ENCODE data around the gene MYL3. TPM values are rescaled to one million over a fixed set of nuclear protein-coding genes. Genes with fewer than 3 reads are reported as not detected.

Gene MYL3
- polyA plus RNA-seq, 1 of the 3 experiments (the other 2 are of a cell fraction) = not detected

GRCh38 chr3:46874430-46874829, 11.2 kb upstream of the MYL3 start:
- POLR2A ChIA-PET = no interaction called here
- no peak overlapping the region for H3K27ac ChIP-seq (ENCODE audit: low read depth in 2 of 2, low read length in 1 of 2)
- no peaks in the 10 kb centered on the region for H3K79me2 ChIP-seq (ENCODE audit: insufficient read depth)
- no peaks in the 10 kb centered on the region for H3K9me3 ChIP-seq
- H4K20me1 ChIP-seq (ENCODE audit: insufficient read depth) = no peaks in the 10 kb centered on the region
- H2AFZ ChIP-seq (ENCODE audit: low read depth) = no peak overlapping the region
- peaks cover 0 to 15% of the 10 kb centered on the region in 2 experiments; a peak in 1 of 4 replicates for H3K4me1 ChIP-seq (ENCODE audit: control insufficient read depth in 1 of 2, insufficient read depth in 2 of 2, low read depth in 1 of 2, low read length in 1 of 2)
- no peaks in the 10 kb centered on the region for H3K27me3 ChIP-seq (ENCODE audit: insufficient read depth)
- no peak overlapping the region for H3K4me3 ChIP-seq (ENCODE audit: low read depth in 2 of 2, low read length in 1 of 2)
- CTCF ChIA-PET = interaction anchor here (1.6 to 16.8 kb wide), 2 partner anchors 15 to 17 kb away, joined by 4 to 480 read pairs; partner anchors contain the start of gene PTH1R
- WGBS (ENCODE audit: low lambda C conversion rate) = 82% methylated on average over 15 of the region's 18 CpGs
- no peak for DNase-seq
- no peaks in the 10 kb centered on the region for H3K36me3 ChIP-seq (replicated peaks in 1 of 2; ENCODE audit: control insufficient read depth in 1 of 2, insufficient read depth in 2 of 2, low read length in 1 of 2)
- no peak overlapping the region for H3K9ac ChIP-seq
- H3K4me2 ChIP-seq = no peak overlapping the region
- no peak for TF ChIP-seq CHD2 (IDR thresholded peaks at IDR 0.05; ENCODE audit: low read length, partially characterized antibody)
- no peak for TF ChIP-seq MXI1 (IDR thresholded peaks at IDR 0.05; ENCODE audit: low read depth, low read length)
- no peak for TF ChIP-seq YY1 (IDR thresholded peaks at IDR 0.05; ENCODE audit: low read depth)
- no peak for TF ChIP-seq REST (IDR thresholded peaks at IDR 0.05; ENCODE audit: low read depth, low read length)
- TF ChIP-seq MEF2A (IDR thresholded peaks at IDR 0.05; ENCODE audit: borderline replicate concordance, low read depth) = no peak
- no peak for TF ChIP-seq EZH2phosphoT487 (IDR thresholded peaks at IDR 0.05; ENCODE audit: borderline replicate concordance, low read depth)
- TF ChIP-seq RAD21 (IDR thresholded peaks at IDR 0.05; ENCODE audit: low read length) = no peak
- no peak for TF ChIP-seq MAX (IDR thresholded peaks at IDR 0.05; ENCODE audit: low read depth)
- TF ChIP-seq USF1 (IDR thresholded peaks at IDR 0.05; ENCODE audit: borderline replicate concordance, low read depth) = no peak
- no peak for TF ChIP-seq TCF12 (IDR thresholded peaks at IDR 0.05)
- TF ChIP-seq JUND (IDR thresholded peaks at IDR 0.05) = no peak
- no peak for TF ChIP-seq GATA2 (CRISPR knock-in tag; IDR thresholded peaks at IDR 0.05)
- no peaks in the 10 kb centered on the region for H3K9me2 ChIP-seq
- H3F3A ChIP-seq (replicated peaks; ENCODE audit: insufficient read depth) = no peaks in the 10 kb centered on the region

GRCh38 chr3:46873521-46873920, 10.3 kb upstream of the MYL3 start:
- Histone ChIP-seq H3K4me3 (ENCODE audit: low read depth in 2 of 2, low read length in 1 of 2) (no peak overlapping the region), H3K9me3 (no peaks in the 10 kb centered on the region), H3F3A (replicated peaks; ENCODE audit: insufficient read depth) (no peaks in the 10 kb centered on the region), H3K27ac (ENCODE audit: low read depth in 2 of 2, low read length in 1 of 2) (no peak overlapping the region), H3K27me3 (ENCODE audit: insufficient read depth) (no peaks in the 10 kb centered on the region), H3K9ac (no peak overlapping the region), H3K79me2 (ENCODE audit: insufficient read depth) (no peaks in the 10 kb centered on the region), H3K4me2 (no peak overlapping the region), H4K20me1 (ENCODE audit: insufficient read depth) (no peaks in the 10 kb centered on the region), H3K9me2 (no peaks in the 10 kb centered on the region), H3K4me1 (ENCODE audit: control insufficient read depth in 1 of 2, insufficient read depth in 2 of 2, low read depth in 1 of 2, low read length in 1 of 2) (peaks cover 0 to 12% of the 10 kb centered on the region in 2 experiments; a peak in 1 of 4 replicates), H2AFZ (ENCODE audit: low read depth) (no peak overlapping the region), H3K36me3 (replicated peaks in 1 of 2; ENCODE audit: control insufficient read depth in 1 of 2, insufficient read depth in 2 of 2, low read length in 1 of 2) (no peaks in the 10 kb centered on the region)
- CTCF ChIA-PET = interaction anchor here (1.2 to 16.8 kb wide), 3 partner anchors 18 to 36 kb away, joined by 3 to 480 read pairs (median 11); partner anchors contain the start of gene PTH1R
- POLR2A ChIA-PET = interaction anchor here (1.2 kb wide), 1 partner anchor 28 kb away, joined by 3 read pairs; no protein-coding TSS in a partner anchor
- DNase-seq = no peak
- WGBS (ENCODE audit: low lambda C conversion rate) = 60% methylated on average over 3 of the region's 5 CpGs
- no peak for TF ChIP-seq USF2 (IDR thresholded peaks at IDR 0.05; ENCODE audit: borderline replicate concordance, low read depth, low read length)
- no peak for TF ChIP-seq FOXJ3 (CRISPR knock-in tag; IDR thresholded peaks at IDR 0.05)
- TF ChIP-seq MXI1 (IDR thresholded peaks at IDR 0.05; ENCODE audit: low read depth, low read length) = no peak
- no peak for TF ChIP-seq ZBTB33 (IDR thresholded peaks at IDR 0.05; ENCODE audit: borderline replicate concordance, low read depth)
- no peak for TF ChIP-seq MAX (IDR thresholded peaks at IDR 0.05; ENCODE audit: low read depth)
- no peak for TF ChIP-seq MEF2A (IDR thresholded peaks at IDR 0.05; ENCODE audit: borderline replicate concordance, low read depth)
- TF ChIP-seq IRF3 (IDR thresholded peaks at IDR 0.05; ENCODE audit: low read depth, low read length) = no peak
- no peak for TF ChIP-seq GATA2 (CRISPR knock-in tag; IDR thresholded peaks at IDR 0.05)
- TF ChIP-seq NRF1 (IDR thresholded peaks at IDR 0.05; ENCODE audit: low read depth, low read length) = no peak
- no peak for TF ChIP-seq SMC3 (IDR thresholded peaks at IDR 0.05; ENCODE audit: low read depth, low read length)

Data from SK-N-SH (cell line).